ENCODE results near the gene MED1.
"Not testable (repeated sequence)": the region's sequence is repeated elsewhere in the genome, so short reads cannot be mapped to it uniquely, and the experiment has no call there.

Gene MED1, protein sequence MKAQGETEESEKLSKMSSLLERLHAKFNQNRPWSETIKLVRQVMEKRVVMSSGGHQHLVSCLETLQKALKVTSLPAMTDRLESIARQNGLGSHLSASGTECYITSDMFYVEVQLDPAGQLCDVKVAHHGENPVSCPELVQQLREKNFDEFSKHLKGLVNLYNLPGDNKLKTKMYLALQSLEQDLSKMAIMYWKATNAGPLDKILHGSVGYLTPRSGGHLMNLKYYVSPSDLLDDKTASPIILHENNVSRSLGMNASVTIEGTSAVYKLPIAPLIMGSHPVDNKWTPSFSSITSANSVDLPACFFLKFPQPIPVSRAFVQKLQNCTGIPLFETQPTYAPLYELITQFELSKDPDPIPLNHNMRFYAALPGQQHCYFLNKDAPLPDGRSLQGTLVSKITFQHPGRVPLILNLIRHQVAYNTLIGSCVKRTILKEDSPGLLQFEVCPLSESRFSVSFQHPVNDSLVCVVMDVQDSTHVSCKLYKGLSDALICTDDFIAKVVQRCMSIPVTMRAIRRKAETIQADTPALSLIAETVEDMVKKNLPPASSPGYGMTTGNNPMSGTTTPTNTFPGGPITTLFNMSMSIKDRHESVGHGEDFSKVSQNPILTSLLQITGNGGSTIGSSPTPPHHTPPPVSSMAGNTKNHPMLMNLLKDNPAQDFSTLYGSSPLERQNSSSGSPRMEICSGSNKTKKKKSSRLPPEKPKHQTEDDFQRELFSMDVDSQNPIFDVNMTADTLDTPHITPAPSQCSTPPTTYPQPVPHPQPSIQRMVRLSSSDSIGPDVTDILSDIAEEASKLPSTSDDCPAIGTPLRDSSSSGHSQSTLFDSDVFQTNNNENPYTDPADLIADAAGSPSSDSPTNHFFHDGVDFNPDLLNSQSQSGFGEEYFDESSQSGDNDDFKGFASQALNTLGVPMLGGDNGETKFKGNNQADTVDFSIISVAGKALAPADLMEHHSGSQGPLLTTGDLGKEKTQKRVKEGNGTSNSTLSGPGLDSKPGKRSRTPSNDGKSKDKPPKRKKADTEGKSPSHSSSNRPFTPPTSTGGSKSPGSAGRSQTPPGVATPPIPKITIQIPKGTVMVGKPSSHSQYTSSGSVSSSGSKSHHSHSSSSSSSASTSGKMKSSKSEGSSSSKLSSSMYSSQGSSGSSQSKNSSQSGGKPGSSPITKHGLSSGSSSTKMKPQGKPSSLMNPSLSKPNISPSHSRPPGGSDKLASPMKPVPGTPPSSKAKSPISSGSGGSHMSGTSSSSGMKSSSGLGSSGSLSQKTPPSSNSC (N-terminal part only)

GRCh38 chr17:39450847-39451581 is at the start of gene MED1:
Gene MED1, minus strand, starts transcription at chr17:39451263. Its CDS starts 201 bp downstream, at chr17:39451062.
- peak; percentile 97 for DNase-seq (ENCODE audit: low spot score)
- in situ Hi-C loops (cut with MboI; ENCODE audit: low sequenced_read_pairs, unreplicated experiment) = no loop called here
- TF ChIP-seq, protein P1, sequence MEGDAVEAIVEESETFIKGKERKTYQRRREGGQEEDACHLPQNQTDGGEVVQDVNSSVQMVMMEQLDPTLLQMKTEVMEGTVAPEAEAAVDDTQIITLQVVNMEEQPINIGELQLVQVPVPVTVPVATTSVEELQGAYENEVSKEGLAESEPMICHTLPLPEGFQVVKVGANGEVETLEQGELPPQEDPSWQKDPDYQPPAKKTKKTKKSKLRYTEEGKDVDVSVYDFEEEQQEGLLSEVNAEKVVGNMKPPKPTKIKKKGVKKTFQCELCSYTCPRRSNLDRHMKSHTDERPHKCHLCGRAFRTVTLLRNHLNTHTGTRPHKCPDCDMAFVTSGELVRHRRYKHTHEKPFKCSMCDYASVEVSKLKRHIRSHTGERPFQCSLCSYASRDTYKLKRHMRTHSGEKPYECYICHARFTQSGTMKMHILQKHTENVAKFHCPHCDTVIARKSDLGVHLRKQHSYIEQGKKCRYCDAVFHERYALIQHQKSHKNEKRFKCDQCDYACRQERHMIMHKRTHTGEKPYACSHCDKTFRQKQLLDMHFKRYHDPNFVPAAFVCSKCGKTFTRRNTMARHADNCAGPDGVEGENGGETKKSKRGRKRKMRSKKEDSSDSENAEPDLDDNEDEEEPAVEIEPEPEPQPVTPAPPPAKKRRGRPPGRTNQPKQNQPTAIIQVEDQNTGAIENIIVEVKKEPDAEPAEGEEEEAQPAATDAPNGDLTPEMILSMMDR (IDR thresholded peaks at IDR 0.05; ENCODE audit: borderline replicate concordance, control extremely low read depth, extremely low read depth, insufficient read depth, missing control alignments) = no peak

GRCh38 chr17:39496921-39497320 is 45.9 kb upstream of the MED1 start:
- in situ Hi-C loops (cut with MboI; ENCODE audit: low sequenced_read_pairs, unreplicated experiment) = loop anchor here (10.0 kb wide), 1 partner anchor 58 kb away; no protein-coding TSS in a partner anchor
- not testable (repeated sequence) for DNase-seq (ENCODE audit: low spot score)

- DNase-seq (ENCODE audit: low spot score) = no peak
- TF ChIP-seq, protein P1 (IDR thresholded peaks at IDR 0.05; ENCODE audit: borderline replicate concordance, control extremely low read depth, extremely low read depth, insufficient read depth, missing control alignments) = no peak
- in situ Hi-C loops (cut with MboI; ENCODE audit: low sequenced_read_pairs, unreplicated experiment) = no loop called here
Measured at GRCh38 chr17:39487946-39488345, 36.9 kb upstream of the MED1 start.

DNA sequence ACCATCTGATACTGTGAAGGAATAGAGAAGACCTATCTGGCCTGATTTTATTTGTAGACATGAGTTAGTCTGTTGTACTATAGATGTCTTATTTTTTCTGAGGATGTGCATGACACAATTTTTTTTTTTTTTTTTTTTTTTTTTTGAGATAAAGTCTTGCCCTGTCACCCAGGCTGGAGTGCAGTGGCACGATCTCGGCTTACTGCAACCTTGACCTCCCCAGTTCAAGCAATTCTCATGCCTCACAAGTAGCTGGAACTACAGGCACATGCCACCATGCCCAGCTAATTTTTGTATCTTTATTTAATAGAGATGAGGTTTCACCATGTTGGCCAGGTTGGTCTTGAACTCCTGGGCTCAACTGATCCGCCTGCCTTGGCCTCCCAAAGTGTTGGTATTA is 36.4 kb upstream of the MED1 start:
- in situ Hi-C loops (cut with MboI; ENCODE audit: low sequenced_read_pairs, unreplicated experiment); DNase-seq (ENCODE audit: low spot score): not testable (repeated sequence)

DNA sequence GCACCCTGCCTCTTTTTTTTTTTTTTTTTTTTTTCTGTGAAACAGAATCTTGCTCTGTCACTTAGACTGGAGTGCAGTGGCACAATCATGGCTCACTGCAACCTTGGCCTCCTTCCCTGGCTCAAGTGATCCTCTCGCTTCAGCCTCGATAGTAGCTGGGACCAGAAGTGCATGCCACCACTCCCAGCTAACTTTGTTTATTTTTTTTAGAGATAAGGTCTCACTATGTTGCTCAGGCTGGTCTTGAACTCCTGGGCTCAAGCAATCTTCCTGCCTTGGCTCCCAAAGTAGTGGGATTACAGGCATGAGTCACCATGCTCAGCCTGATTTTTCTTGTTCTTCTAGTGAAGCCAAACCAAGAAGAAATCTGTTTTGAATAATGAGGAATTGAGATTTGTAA is 35.2 kb upstream of the MED1 start:
- TF ChIP-seq, protein P1 (IDR thresholded peaks at IDR 0.05; ENCODE audit: borderline replicate concordance, control extremely low read depth, extremely low read depth, insufficient read depth, missing control alignments) = no peak
- in situ Hi-C loops (cut with MboI; ENCODE audit: low sequenced_read_pairs, unreplicated experiment) = no loop called here
- no peak for DNase-seq (ENCODE audit: low spot score)

DNA sequence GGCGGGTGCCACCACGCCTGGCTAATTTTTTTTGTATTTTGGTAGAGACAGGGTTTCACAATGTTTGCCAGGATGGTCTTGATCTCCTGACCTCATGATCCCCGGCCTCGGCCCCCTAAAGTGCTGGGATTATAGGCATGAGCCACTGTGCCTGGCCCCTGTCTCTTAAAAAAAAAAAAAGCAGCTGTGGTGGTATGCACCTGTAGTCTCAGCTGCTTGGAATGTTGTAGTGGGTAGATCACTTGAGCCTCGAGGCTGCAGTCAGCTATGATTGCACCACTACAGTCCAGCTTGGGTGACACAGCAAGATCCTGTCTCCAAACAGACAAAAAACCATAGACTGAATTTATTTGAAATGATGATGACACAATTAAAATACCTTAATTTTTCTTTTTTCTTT is 34.5 kb upstream of the MED1 start:
- in situ Hi-C loops (cut with MboI; ENCODE audit: low sequenced_read_pairs, unreplicated experiment) = no loop called here
- TF ChIP-seq, protein P1 (IDR thresholded peaks at IDR 0.05; ENCODE audit: borderline replicate concordance, control extremely low read depth, extremely low read depth, insufficient read depth, missing control alignments) = no peak
- no peak for DNase-seq (ENCODE audit: low spot score)

- TF ChIP-seq, protein P1 (IDR thresholded peaks at IDR 0.05; ENCODE audit: borderline replicate concordance, control extremely low read depth, extremely low read depth, insufficient read depth, missing control alignments) = no peak
- in situ Hi-C loops (cut with MboI; ENCODE audit: low sequenced_read_pairs, unreplicated experiment) = no loop called here
- DNase-seq (ENCODE audit: low spot score) = peak; percentile 78
Measured at GRCh38 chr17:39484178-39484577, 33.1 kb upstream of the MED1 start.

Data from GM13976 (cell line).